ENCODE measurements around the gene ZNF281.

Gene ZNF281, protein sequence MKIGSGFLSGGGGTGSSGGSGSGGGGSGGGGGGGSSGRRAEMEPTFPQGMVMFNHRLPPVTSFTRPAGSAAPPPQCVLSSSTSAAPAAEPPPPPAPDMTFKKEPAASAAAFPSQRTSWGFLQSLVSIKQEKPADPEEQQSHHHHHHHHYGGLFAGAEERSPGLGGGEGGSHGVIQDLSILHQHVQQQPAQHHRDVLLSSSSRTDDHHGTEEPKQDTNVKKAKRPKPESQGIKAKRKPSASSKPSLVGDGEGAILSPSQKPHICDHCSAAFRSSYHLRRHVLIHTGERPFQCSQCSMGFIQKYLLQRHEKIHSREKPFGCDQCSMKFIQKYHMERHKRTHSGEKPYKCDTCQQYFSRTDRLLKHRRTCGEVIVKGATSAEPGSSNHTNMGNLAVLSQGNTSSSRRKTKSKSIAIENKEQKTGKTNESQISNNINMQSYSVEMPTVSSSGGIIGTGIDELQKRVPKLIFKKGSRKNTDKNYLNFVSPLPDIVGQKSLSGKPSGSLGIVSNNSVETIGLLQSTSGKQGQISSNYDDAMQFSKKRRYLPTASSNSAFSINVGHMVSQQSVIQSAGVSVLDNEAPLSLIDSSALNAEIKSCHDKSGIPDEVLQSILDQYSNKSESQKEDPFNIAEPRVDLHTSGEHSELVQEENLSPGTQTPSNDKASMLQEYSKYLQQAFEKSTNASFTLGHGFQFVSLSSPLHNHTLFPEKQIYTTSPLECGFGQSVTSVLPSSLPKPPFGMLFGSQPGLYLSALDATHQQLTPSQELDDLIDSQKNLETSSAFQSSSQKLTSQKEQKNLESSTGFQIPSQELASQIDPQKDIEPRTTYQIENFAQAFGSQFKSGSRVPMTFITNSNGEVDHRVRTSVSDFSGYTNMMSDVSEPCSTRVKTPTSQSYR

DNA sequence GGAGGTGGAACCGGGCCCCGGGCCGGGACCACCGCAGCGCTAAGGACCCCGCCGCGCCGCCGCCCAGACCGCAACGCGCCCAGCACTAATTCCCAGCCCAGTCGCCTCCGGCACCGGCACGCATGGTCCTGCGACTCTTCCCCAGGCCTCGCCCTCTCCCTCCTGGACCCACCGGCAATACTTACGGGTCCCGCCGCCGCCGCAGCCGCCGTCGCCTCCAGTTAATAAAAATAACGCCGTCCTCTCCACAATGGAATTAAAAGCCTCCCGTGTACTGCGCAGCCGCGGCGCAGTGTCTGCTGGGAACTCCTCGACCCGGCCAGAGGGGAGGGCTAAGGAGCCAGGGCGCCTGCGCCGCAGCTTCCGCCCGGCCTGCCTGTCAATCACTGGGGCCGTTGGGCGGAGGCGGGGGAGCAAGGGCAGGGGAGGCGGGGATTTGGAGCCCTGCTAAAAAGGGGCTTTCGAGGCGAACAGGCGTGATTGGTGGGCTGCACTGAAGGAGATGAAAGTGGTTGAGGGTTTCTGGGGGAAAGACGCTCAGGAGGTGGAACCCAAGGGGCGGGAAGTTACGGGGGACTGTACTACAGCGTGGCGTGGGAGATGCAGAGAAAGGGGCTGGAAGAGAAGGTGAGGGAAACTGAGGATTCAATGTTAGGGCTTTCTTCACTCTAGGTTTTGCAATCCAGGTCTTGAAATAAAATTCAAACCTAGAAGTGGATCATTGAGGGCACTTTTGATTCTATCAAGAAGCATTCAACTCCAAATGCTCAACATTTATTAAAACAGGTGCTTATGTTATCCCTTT, at the start of gene ZNF281:
ZNF281 (minus strand) TSS at position 276 of the 805 bp plus-strand sequence. CDS start 331 bp downstream, outside the sequence.
- peak within 1 kb of the TSS; percentile 99 for H3K4me3 ChIP-seq (ENCODE audit: low read depth, low read length)
- TF ChIP-seq, protein P1, sequence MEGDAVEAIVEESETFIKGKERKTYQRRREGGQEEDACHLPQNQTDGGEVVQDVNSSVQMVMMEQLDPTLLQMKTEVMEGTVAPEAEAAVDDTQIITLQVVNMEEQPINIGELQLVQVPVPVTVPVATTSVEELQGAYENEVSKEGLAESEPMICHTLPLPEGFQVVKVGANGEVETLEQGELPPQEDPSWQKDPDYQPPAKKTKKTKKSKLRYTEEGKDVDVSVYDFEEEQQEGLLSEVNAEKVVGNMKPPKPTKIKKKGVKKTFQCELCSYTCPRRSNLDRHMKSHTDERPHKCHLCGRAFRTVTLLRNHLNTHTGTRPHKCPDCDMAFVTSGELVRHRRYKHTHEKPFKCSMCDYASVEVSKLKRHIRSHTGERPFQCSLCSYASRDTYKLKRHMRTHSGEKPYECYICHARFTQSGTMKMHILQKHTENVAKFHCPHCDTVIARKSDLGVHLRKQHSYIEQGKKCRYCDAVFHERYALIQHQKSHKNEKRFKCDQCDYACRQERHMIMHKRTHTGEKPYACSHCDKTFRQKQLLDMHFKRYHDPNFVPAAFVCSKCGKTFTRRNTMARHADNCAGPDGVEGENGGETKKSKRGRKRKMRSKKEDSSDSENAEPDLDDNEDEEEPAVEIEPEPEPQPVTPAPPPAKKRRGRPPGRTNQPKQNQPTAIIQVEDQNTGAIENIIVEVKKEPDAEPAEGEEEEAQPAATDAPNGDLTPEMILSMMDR (IDR thresholded peaks at IDR 0.05; ENCODE audit: low read depth, low read length, missing control alignments) = no peak
- DNase-seq (ENCODE audit: low read depth) = peak; percentile 79

DNA sequence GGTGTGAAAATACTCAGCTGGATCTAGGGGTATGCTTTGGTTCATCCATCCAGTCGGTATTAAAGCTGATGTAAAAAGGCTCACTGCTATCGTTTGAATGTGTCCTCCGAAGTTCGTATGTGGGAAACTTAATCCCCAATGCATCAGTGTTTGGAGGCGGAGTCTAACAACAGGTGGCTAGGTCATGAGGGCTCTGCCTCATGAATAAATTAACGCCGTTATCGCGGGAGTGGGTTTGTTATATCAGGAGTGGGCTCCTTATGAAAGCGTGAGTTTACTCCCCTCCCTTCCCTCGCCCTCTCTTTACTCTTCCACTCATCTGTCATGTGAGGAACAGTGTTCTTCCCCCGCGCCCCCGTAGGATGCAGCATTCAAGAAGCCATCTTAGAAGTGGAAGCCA, 48.9 kb upstream of the ZNF281 start:
- H3K4me3 ChIP-seq (ENCODE audit: low read depth, low read length) = no peak overlapping the region
- TF ChIP-seq, protein P1 (IDR thresholded peaks at IDR 0.05; ENCODE audit: low read depth, low read length, missing control alignments) = no peak
- no peak for DNase-seq (ENCODE audit: low read depth)

DNA sequence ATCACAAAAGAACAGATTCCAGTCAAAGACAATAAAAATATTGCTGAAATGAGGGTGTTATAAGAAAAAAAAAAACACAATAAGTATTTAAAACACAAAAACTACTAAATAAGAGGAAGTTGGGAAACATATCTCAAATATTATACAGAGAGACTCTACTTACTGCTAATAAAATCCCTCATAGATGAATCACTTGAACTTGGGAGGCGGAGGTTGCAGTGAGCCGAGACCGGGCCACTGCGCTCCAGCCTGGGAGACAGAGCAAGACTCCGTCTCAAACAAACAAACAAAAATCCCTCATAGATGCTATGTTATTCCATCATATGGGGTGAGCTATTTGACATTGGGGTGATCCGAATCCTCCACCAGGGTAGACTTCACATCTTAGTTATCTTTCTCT, 48.0 kb upstream of the ZNF281 start:
- DNase-seq (ENCODE audit: low read depth) = no peak
- TF ChIP-seq, protein P1 (IDR thresholded peaks at IDR 0.05; ENCODE audit: low read depth, low read length, missing control alignments) = no peak

DNA sequence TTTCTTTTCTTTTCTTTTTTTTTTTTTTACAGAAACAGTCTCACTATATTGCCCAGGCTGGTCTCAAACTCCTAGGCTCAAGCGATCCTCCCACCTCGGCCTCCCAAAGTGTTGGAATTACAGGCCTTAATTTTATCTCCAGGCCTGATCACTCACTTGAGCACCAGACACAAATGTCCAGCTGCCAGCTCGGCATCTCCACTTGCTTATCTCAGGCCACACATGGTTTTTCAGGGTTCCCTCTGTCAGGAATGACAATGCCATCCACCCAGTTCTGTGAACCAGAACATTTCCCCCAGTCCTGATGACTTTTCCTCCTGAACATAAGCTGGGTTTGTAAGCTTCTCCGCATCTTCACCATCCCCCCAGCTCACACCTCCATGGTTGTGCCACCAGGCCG, 44.6 kb upstream of the ZNF281 start:
- H3K4me3 ChIP-seq (ENCODE audit: low read depth, low read length) = no peak overlapping the region
- no peak for DNase-seq (ENCODE audit: low read depth)
- TF ChIP-seq, protein P1 (IDR thresholded peaks at IDR 0.05; ENCODE audit: low read depth, low read length, missing control alignments) = no peak

More for the DNA sequence above, 48.0 kb upstream of the ZNF281 start:
- no peak overlapping the region for H3K4me3 ChIP-seq (ENCODE audit: low read depth, low read length)

DNA sequence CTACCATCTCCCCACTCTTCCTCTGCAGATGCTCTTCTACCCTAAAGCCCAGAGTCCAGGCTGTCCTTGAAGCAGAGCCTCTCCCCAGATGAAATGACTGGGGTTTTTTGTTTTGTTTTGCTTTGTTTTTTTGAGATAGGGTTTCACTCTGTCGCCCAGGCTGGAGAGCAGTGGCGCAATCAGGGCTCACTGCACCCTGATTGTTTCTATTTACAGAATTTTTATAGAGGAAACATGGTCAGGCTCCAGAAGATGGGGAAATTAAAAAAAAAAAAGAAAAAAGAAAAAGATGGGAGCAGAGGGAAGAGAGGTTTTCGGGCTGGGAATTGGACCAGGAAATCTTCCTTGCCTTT, 43.7 kb upstream of the ZNF281 start:
- TF ChIP-seq, protein P1 (IDR thresholded peaks at IDR 0.05; ENCODE audit: low read depth, low read length, missing control alignments) = no peak
- H3K4me3 ChIP-seq (ENCODE audit: low read depth, low read length) = no peak overlapping the region
- no peak for DNase-seq (ENCODE audit: low read depth)

DNA sequence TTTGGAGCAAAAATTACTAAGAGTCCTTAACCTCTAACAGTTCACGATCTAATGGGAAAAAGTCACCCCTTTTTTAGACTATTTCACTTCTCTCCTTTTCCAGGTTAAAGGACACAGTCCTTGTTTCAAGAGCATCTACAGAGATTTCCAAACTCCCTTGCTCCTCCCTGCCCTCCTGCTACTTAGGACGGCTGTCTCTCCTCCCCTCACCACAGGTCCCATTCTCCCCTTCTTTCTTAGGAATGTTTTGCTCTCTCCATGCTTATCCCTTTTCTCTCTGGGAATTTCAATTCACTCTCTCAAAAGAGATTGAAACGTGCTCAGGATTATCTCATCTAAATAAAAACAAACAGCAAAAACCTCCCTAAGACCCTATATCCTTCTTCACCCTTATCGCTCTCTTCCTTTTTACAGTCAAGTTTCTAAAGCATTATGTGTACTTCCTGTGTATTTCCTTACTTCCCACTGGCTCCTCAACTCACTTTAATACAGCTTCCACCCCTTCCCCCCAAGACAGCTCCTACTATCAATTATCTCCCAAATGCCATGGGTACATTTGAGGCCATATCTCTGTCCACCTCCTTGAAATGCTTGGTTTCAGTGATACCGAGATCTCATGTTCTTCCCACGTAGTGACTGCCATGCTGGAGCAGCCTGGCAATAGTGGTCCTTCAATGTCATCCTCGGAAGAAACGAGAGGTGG, 43.2 kb upstream of the ZNF281 start:
- no peak for DNase-seq (ENCODE audit: low read depth)
- TF ChIP-seq, protein P1 (IDR thresholded peaks at IDR 0.05; ENCODE audit: low read depth, low read length, missing control alignments) = no peak
- H3K4me3 ChIP-seq (ENCODE audit: low read depth, low read length) = no peak overlapping the region
